Stimulated activated CD8-positive, alpha-beta memory T cell treated with anti-CD3 and anti-CD28 coated beads, Interleukin-2, amount 100 ng/mL, for 48 hours (primary cell): ENCODE results near the gene SIK1.

ENCODE experiments used
- DNase-seq, 2 donors: peaks; one replicate each; pipeline ENCODE4 v3.0.0-alpha.2; 2020; ENCODE audit warnings: low read depth in 2 of 2

SIK1 gene

GRCh38 chr21:43367296-43367695 lies 59.6 kb downstream of the SIK1 start:
- DNase-seq: no peak

DNA sequence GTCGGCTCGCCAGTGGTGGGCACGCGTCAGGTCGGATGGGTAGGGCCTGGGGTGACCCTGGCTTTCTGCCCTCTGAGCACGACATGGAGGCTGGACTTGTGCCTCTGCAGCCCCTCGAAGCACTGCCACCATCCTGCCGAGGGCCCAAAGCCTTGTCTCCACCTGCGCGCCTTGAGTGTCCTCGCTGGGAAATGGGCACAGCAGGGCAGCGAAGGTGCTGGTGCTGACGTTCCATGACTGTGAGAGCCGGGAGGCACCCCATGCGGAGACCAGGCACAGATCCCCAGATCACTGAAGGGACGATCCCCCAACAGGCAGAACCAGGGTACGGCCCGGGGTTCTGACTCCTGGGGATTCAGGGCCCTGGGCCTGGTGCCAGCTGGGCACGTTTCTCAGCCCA lies 60.3 kb downstream of the SIK1 start:
- no peak for DNase-seq

DNA sequence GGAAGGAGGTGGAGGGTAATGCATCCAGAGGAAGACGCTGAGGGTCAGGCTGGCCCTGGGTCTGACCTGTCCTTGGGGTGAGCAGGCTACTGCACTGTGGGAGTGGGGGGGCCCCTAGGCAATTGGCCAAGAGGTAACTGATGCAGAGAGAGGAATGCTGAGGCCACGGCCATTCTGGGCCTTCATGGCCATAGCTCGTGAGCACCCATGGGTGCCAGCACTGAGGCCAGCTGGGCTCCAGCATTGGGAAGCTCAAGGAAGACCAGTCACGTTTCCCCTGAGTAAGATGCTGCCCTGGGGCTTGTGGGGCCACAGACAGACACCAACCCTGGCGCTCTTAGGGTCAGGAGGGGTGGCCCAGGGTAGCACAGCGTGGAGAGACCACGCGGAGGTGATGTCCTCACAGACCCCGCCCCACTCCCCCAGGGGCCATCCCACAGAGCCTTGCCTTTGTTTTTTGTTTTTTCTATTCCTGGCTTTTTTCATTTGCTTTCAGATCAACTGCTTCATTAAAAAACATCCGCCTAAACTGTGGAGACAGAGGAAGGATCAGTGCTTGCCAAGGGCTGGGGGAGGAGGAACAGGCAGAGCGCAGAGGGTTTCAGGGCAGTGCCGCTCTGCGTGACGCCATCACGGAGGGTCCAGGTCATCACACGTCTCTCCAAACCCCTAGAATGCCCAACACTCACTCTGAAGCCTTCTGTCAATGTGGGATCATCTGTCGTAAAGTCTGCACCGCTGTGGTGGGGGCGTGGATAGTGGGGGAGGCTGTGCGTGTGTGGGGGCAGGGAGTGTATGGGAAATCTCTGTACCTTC lies 61.1 kb downstream of the SIK1 start:
- no peak for DNase-seq

DNA sequence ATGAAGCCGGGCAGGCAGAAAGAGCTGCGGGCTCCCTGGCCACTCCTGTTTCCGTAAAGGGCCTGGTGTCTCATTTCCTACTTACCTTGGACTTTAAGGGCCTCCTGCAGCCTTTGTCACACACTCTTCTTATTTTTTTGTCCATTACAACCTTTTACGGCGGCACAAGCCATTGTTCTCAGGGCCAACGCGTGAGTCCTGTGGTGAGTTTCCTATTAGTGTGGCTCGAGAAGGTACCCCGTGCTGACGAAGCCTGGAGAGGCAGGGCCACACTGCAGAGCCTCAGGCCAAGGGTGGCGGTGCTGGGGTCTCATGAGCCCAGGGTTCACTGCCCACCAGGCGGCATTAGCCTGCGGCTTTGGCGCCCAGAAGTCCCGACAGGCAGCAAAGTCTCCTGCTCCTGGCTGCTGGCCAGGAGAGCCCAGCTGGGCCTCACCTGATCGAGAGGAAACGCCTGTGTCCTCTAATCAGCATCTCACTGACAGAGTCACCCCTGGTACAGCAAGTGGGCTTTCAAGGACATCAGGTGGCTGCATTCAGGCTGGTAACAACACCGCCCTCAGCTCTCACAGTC lies 62.0 kb downstream of the SIK1 start:
- no peak for DNase-seq
